A549 (cell line): ENCODE measurements around the gene ZNF785. TPM values are rescaled to one million over a fixed set of nuclear protein-coding genes. Genes with fewer than 3 reads are reported as not detected.
A peak's percentile ranks its signal among the peaks of the same experiment; 100 is the strongest.

ENCODE experiments used
- ATAC-seq, 2 experiments: fragments of 200-7000 bp in 1 of 2; fragments of >200 bp in 1 of 2; cut with Nextera tagmentation in 1 of 2; cut with Tn5 transposase in 1 of 2; 3 replicates each; pipeline versions ENCODE4 v1.8.0 to v1.9.1; 2018 to 2020; ENCODE audit warnings: mild to moderate bottlenecking in 1 of 2, moderate library complexity in 1 of 2
- CTCF ChIA-PET: fragments of 300-600 bp; sonication (Branson Sonifier 250); formaldehyde crosslinking; extraction: SDS; loops from one replicate; lab custom pipeline; 2021; ENCODE audit warnings: antibody characterized with exemption, inconsistent platforms; lab: Yijun Ruan, JAX
- POLR2A ChIA-PET: fragments of 350-600 bp; formaldehyde crosslinking; extraction: SDS; loops from one replicate; lab custom pipeline; 2021; ENCODE audit warnings: antibody characterized with exemption, inconsistent platforms; lab: Yijun Ruan, JAX
- DNase-seq, 2 experiments: peaks; one replicate each; pipeline versions ENCODE4 v3.0.0 to v3.0.0-alpha.2; 2011 to 2016; ENCODE audit warnings: low read depth in 1 of 2, low spot score in 1 of 2
- FAIRE-seq: peaks from 2 replicates; lab custom pipeline; 2011; peaks lifted over from hg19 to GRCh38; lab: Jason Lieb, UNC
- H3K27ac ChIP-seq, 2 experiments: fragments of >200 bp; sonication (Bioruptor Twin); formaldehyde crosslinking; 3 replicates each; pipeline ENCODE4 v1.5.1; 2016 to 2017
- H3K4me1 ChIP-seq: fragments of >200 bp; sonication (Bioruptor Twin); formaldehyde crosslinking; 3 replicates; pipeline ENCODE4 v1.6.1; 2016
- H3K4me2 ChIP-seq: fragments of >200 bp; sonication (Bioruptor Twin); formaldehyde crosslinking; 3 replicates; pipeline ENCODE4 v1.6.1; 2016
- H3K4me3 ChIP-seq: fragments of >200 bp; sonication (Bioruptor Twin); formaldehyde crosslinking; 3 replicates; pipeline ENCODE4 v1.5.1; 2016
- H3K9me3 ChIP-seq: fragments of >200 bp; sonication (Bioruptor Twin); formaldehyde crosslinking; 3 replicates; pipeline ENCODE4 v1.6.1; 2016
- ATOH8 ChIP-seq: fragments of 250-450 bp; sonication (Bioruptor Pico); IDR thresholded peaks from 2 replicates; pipeline ENCODE4 v1.5.0; 2020; ENCODE audit warnings: low read depth, mild to moderate bottlenecking, moderate library complexity
- CEBPB ChIP-seq, 2 experiments: fragments of >200 bp in 1 of 2; sonication (Bioruptor Twin) in 1 of 2; formaldehyde crosslinking in 1 of 2; IDR thresholded peaks; 2 replicates each; pipeline ENCODE4 v1.6.1; 2012 to 2016
- CHD2 ChIP-seq: fragments of 150-350 bp; IDR thresholded peaks from 2 replicates; pipeline ENCODE4 v1.6.1; 2014; ENCODE audit warnings: low read length; ENCODE audit not compliant: partially characterized antibody
- CHD4 ChIP-seq: fragments of 200-600 bp; sonication (generic); IDR thresholded peaks from 2 replicates; pipeline ENCODE4 v1.6.1; 2016; ENCODE audit warnings: antibody characterized with exemption, mild to moderate bottlenecking, borderline replicate concordance
- ELK1 ChIP-seq: fragments of 150-350 bp; IDR thresholded peaks from 2 replicates; pipeline ENCODE4 v1.6.1; 2014; ENCODE audit warnings: low read depth, mild to moderate bottlenecking, low read length
- EP300 ChIP-seq, 2 experiments: fragments of >200 bp; sonication (Bioruptor Twin); formaldehyde crosslinking; IDR thresholded peaks; 2 replicates in 1 of 2; 3 replicates in 1 of 2; pipeline ENCODE4 v1.6.1; 2016 to 2017
- ESRRA ChIP-seq: fragments of 150-350 bp; IDR thresholded peaks from 2 replicates; pipeline ENCODE4 v1.6.1; 2014; ENCODE audit warnings: mild to moderate bottlenecking, low read length, borderline replicate concordance
- FOSB ChIP-seq: fragments of 250-450 bp; sonication (Bioruptor Pico); IDR thresholded peaks from 2 replicates; pipeline ENCODE4 v1.5.0; 2020; ENCODE audit warnings: mild to moderate bottlenecking, moderate library complexity
- FOXS1 ChIP-seq: fragments of 250-450 bp; sonication (Bioruptor Pico); IDR thresholded peaks from 2 replicates; pipeline ENCODE4 v1.5.0; 2020; ENCODE audit warnings: mild to moderate bottlenecking, moderate library complexity
- HOXA7 ChIP-seq: fragments of 250-450 bp; sonication (Bioruptor Pico); IDR thresholded peaks from 2 replicates; pipeline ENCODE4 v1.5.0; 2020; ENCODE audit warnings: mild to moderate bottlenecking, moderate library complexity
- HOXB5 ChIP-seq: fragments of 250-450 bp; sonication (Bioruptor Pico); IDR thresholded peaks from 2 replicates; pipeline ENCODE4 v1.5.0; 2020; ENCODE audit warnings: mild to moderate bottlenecking, moderate library complexity
- JUN ChIP-seq, 2 experiments: fragments of >200 bp; sonication (Bioruptor Twin); formaldehyde crosslinking; IDR thresholded peaks; 2 replicates in 1 of 2; 3 replicates in 1 of 2; pipeline ENCODE4 v1.6.1; 2016 to 2017
- KDM5A ChIP-seq: fragments of 200-600 bp; sonication (generic); IDR thresholded peaks from 2 replicates; pipeline ENCODE4 v1.6.1; 2016; ENCODE audit warnings: antibody characterized with exemption, mild to moderate bottlenecking
- MAZ ChIP-seq: fragments of 150-350 bp; IDR thresholded peaks from 2 replicates; pipeline ENCODE4 v1.6.1; 2014; ENCODE audit warnings: antibody characterized with exemption, low read depth, low read length, borderline replicate concordance
- NPAS2 ChIP-seq: fragments of 250-450 bp; sonication (Bioruptor Pico); IDR thresholded peaks from 2 replicates; pipeline ENCODE4 v1.8.0; 2022; ENCODE audit warnings: mild to moderate bottlenecking, moderate library complexity, borderline replicate concordance
- PHF8 ChIP-seq: fragments of 200-600 bp; sonication (generic); IDR thresholded peaks from 2 replicates; pipeline ENCODE4 v1.6.1; 2016; ENCODE audit warnings: low read depth, mild to moderate bottlenecking, antibody characterized with exemption, moderate library complexity, borderline replicate concordance
- POLR2A ChIP-seq: IDR thresholded peaks from 2 replicates; pipeline ENCODE4 v1.6.1; 2012; ENCODE audit warnings: mild to moderate bottlenecking, low read length
- POLR2AphosphoS2 ChIP-seq: conservative IDR thresholded peaks from 2 replicates; pipeline ENCODE4 v1.6.1; 2012; ENCODE audit warnings: low read length, improper control_type of control experiment, inconsistent platforms
- RARB ChIP-seq: fragments of 250-450 bp; sonication (Bioruptor Pico); IDR thresholded peaks from 2 replicates; pipeline ENCODE4 v1.8.0; 2021; ENCODE audit warnings: mild to moderate bottlenecking, moderate library complexity
- RCOR1 ChIP-seq: fragments of 150-350 bp; IDR thresholded peaks from 2 replicates; pipeline ENCODE4 v1.6.1; 2014; ENCODE audit warnings: antibody characterized with exemption, low read length, low read depth
- RFX5 ChIP-seq: fragments of 450-650 bp; IDR thresholded peaks from 2 replicates; pipeline ENCODE4 v1.7.1; 2014; ENCODE audit warnings: antibody characterized with exemption, mild to moderate bottlenecking, moderate library complexity
- RNF2 ChIP-seq: fragments of 200-600 bp; sonication (generic); IDR thresholded peaks from 2 replicates; pipeline ENCODE4 v1.6.1; 2016; ENCODE audit warnings: low read depth, mild to moderate bottlenecking, antibody characterized with exemption, moderate library complexity, borderline replicate concordance
- SMC3 ChIP-seq: fragments of >200 bp; sonication (Bioruptor Twin); formaldehyde crosslinking; IDR thresholded peaks from 3 replicates; pipeline ENCODE4 v1.6.1; 2018; ENCODE audit warnings: inconsistent platforms
- ZC3H11A ChIP-seq: fragments of 450-650 bp; IDR thresholded peaks from 2 replicates; pipeline ENCODE4 v1.6.1; 2014; ENCODE audit warnings: antibody characterized with exemption, mild to moderate bottlenecking
- ZSCAN20 ChIP-seq: fragments of 250-450 bp; sonication (Bioruptor Pico); IDR thresholded peaks from 2 replicates; pipeline ENCODE4 v1.8.0; 2022; ENCODE audit warnings: mild to moderate bottlenecking, moderate library complexity
- WGBS: methylation state at CpG from one replicate; pipeline ENCODE4 v1.1.6; 2017; ENCODE audit errors: missing lambda C conversion rate; 5-methylcytosine and 5-hydroxymethylcytosine counted together
- polyA plus RNA-seq, 4 experiments: library from polyadenylated mRNA; depleted of rRNA in 3 of 4; stranded (reverse); fragments of >200 nt; fragmentation: RNase III in 1 of 4; extraction: RNeasy Plus Mini Kit Qiagen cat#74134 plus additional on column Dnase treatment in 1 of 4; gene quantifications; 2 replicates in 3 of 4; 3 replicates in 1 of 4; pipeline ENCODE4 v1.2.3, GENCODE V29; 2011 to 2017
- TF ChIP-seq, protein P1 (sequence below): fragments of 250-450 bp; sonication (Bioruptor Pico); IDR thresholded peaks from 2 replicates; pipeline ENCODE4 v1.5.0; 2021; ENCODE audit warnings: mild to moderate bottlenecking, moderate library complexity, borderline replicate concordance
- TF ChIP-seq, protein P2 (sequence below): fragments of >200 bp; sonication (Bioruptor Twin); formaldehyde crosslinking; IDR thresholded peaks from 3 replicates; pipeline ENCODE4 v1.6.1; 2016
- TF ChIP-seq, protein P3 (sequence below): IDR thresholded peaks from 2 replicates; pipeline ENCODE4 v1.6.1; 2012; ENCODE audit warnings: low read depth, borderline replicate concordance
- TF ChIP-seq, protein P4 (sequence below): IDR thresholded peaks from 2 replicates; pipeline ENCODE4 v1.6.1; 2012

ZNF785 gene
- polyA plus RNA-seq, 2 of the 4 experiments (the other 2 are of a cell fraction): not detected

- DNase-seq: no peak
- POLR2A ChIA-PET: interaction anchor here (1.4 kb wide), 1 partner anchor 16 kb away, joined by 3 read pairs; the partner anchor contains the start of gene ZNF764
- 90% methylated on average over 1 of the region's 1 CpG for WGBS
- no peaks in the 10 kb centered on the region for H3K9me3 ChIP-seq
- no peak overlapping the region for H3K4me2 ChIP-seq
- H3K27ac ChIP-seq: no peak overlapping the region
- TF ChIP-seq ZC3H11A (no peak), FOSB (CRISPR knock-in tag) (no peak), RARB (CRISPR knock-in tag) (no peak), HOXB5 (CRISPR knock-in tag) (no peak), SMC3 (no peak), EP300 (IDR thresholded peaks at IDR 0.05) (no peak), NPAS2 (CRISPR knock-in tag) (no peak), MAZ (no peak), CHD4 (no peak), HOXA7 (CRISPR knock-in tag) (no peak), CHD2 (no peak)
- TF ChIP-seq, protein P1, sequence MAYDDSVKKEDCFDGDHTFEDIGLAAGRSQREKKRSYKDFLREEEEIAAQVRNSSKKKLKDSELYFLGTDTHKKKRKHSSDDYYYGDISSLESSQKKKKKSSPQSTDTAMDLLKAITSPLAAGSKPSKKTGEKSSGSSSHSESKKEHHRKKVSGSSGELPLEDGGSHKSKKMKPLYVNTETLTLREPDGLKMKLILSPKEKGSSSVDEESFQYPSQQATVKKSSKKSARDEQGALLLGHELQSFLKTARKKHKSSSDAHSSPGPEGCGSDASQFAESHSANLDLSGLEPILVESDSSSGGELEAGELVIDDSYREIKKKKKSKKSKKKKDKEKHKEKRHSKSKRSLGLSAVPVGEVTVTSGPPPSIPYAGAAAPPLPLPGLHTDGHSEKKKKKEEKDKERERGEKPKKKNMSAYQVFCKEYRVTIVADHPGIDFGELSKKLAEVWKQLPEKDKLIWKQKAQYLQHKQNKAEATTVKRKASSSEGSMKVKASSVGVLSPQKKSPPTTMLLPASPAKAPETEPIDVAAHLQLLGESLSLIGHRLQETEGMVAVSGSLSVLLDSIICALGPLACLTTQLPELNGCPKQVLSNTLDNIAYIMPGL (CRISPR knock-in tag): no peak
- TF ChIP-seq, protein P2, sequence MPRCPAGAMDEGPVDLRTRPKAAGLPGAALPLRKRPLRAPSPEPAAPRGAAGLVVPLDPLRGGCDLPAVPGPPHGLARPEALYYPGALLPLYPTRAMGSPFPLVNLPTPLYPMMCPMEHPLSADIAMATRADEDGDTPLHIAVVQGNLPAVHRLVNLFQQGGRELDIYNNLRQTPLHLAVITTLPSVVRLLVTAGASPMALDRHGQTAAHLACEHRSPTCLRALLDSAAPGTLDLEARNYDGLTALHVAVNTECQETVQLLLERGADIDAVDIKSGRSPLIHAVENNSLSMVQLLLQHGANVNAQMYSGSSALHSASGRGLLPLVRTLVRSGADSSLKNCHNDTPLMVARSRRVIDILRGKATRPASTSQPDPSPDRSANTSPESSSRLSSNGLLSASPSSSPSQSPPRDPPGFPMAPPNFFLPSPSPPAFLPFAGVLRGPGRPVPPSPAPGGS: no peak
- TF ChIP-seq, protein P3, sequence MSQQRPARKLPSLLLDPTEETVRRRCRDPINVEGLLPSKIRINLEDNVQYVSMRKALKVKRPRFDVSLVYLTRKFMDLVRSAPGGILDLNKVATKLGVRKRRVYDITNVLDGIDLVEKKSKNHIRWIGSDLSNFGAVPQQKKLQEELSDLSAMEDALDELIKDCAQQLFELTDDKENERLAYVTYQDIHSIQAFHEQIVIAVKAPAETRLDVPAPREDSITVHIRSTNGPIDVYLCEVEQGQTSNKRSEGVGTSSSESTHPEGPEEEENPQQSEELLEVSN: no peak
- TF ChIP-seq, protein P4, sequence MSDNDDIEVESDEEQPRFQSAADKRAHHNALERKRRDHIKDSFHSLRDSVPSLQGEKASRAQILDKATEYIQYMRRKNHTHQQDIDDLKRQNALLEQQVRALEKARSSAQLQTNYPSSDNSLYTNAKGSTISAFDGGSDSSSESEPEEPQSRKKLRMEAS: no peak
- TF ChIP-seq, all 56 proteins: peak for 0
- Histone ChIP-seq H3K4me1 (peaks cover 18% of the 10 kb centered on the region), H3K4me3 (no peak overlapping the region)
- CTCF ChIA-PET: interaction anchor here (1.1 to 1.2 kb wide), 2 partner anchors 54 to 145 kb away, joined by 3 to 6 read pairs; partner anchors contain the start of gene DCTPP1
- FAIRE-seq (no peak), ATAC-seq (no peak)
These were observed 10.8 kb downstream of the ZNF785 start for GRCh38 chr16:30574678-30575077.

DNA sequence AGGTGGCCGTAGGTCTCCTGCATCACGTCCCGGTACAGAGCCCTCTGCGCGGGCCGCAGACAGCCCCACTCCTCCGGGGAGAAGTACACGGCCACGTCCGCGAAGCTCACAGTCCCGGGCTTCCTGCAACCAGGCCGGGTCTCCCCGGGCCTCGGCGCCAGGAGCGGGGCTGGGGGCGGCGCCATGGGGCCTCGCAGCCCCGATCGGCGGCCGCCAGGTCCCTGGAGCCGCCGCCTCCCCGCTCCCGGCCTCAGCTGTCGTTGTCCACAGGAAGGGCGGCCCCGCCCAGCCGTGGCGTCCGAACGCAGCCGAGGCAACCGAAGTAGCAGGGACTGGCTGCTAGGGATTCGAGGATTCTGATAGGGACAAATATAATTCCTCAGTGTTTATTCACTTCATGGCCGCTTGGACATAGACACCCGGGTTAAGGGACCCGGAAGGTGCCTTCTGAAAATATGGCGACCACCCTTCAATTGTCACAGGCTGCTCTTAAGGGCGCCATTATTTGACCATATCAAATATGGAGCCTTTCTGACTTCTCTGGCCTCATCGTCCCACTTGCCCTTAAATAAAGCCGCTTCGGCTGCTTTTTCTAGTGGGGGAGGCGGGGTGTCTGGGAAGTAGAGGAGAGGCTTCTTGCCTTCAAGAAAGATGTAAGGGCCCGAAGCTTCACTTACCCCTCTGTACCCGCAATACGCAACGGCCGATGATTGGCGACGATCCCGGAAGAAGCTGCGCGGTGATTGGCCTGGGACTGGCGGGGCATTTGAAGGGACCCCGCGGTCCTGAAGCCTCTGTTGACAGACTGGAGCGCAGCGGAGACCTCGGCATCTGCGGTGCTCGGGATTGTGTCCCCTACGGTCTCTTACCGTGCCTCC, 13.8 kb downstream of the ZNF785 start, which contains the start of gene ZNF688:
TSS of gene ZNF688 (minus strand) at position 270 of the 878 bp plus-strand sequence. CDS start at position 185, 85 bp downstream.
- Histone ChIP-seq H3K9me3 (no peaks in the 10 kb centered on the region), H3K4me3 (peak within 1 kb of the TSS; percentile 53), H3K4me2 (peak within 1 kb of the TSS; percentile 90), H3K27ac (peak within 1 kb of the TSS; percentile 87 to 98), H3K4me1 (peaks cover 42% of the 10 kb centered on the region)
- peak; percentile 95 to 97 for DNase-seq
- POLR2A ChIA-PET: interaction anchor here (0.7 to 2.7 kb wide), 10 partner anchors 13 to 162 kb away, joined by 3 to 44 read pairs (median 4); partner anchors contain the start of genes DCTPP1, ZNF689, ZNF747 and ZNF764
- no peak for FAIRE-seq
- ATAC-seq: peak; percentile 89 to 92
- CTCF ChIA-PET: interaction anchor here (0.9 to 2.8 kb wide), 10 partner anchors 10 to 142 kb away, joined by 3 to 14 read pairs (median 6); partner anchors contain the start of genes DCTPP1, PRR14 and ZNF764
- WGBS: 4% methylated on average over 29 of the region's 67 CpGs
- TF ChIP-seq POLR2A (peak; percentile 46), FOXS1 (CRISPR knock-in tag) (no peak), ATOH8 (CRISPR knock-in tag) (no peak), ELK1 (no peak), RCOR1 (no peak), JUN (IDR thresholded peaks at IDR 0.05) (peak; percentile 70 to 88; a peak in 4 of 5 replicates), EP300 (IDR thresholded peaks at IDR 0.05) (no peak), POLR2AphosphoS2 (no peak), CEBPB (IDR thresholded peaks at IDR 0.05) (no peak), RFX5 (no peak), ZSCAN20 (CRISPR knock-in tag) (no peak), KDM5A (peak; percentile 83), ESRRA (no peak), RNF2 (no peak), FOSB (CRISPR knock-in tag) (no peak), PHF8 (peak; percentile 73)
- TF ChIP-seq, protein P4: 0 out of 2 replicates have a peak, but pooled peaks have one; percentile 47
